Ectodermal cell (in vitro differentiated cells): ENCODE data around the gene C12orf75.

ENCODE experiments used
- H3K27ac ChIP-seq: 2 replicates; pipeline ENCODE4 v1.7.0; 2013; ENCODE audit warnings: mild to moderate bottlenecking, low read depth, low read length; ENCODE audit not compliant: insufficient read depth, poor library complexity, severe bottlenecking
- H3K27me3 ChIP-seq: 2 replicates; pipeline ENCODE4 v1.7.0; 2013; ENCODE audit warnings: mild to moderate bottlenecking, low read length; ENCODE audit not compliant: insufficient read depth, control insufficient read depth, poor library complexity, severe bottlenecking
- H3K36me3 ChIP-seq: one replicate; pipeline ENCODE4 v1.7.0; 2013; ENCODE audit warnings: low read length; ENCODE audit not compliant: control insufficient read depth, insufficient read depth
- H3K4me1 ChIP-seq: one replicate; pipeline ENCODE4 v1.7.0; 2013; ENCODE audit warnings: low read length; ENCODE audit not compliant: control insufficient read depth, insufficient read depth
- H3K4me3 ChIP-seq: 2 replicates; pipeline ENCODE4 v1.7.0; 2013; ENCODE audit warnings: low read depth, low read length, control low read depth; ENCODE audit not compliant: insufficient read depth
- H3K9me3 ChIP-seq: 2 replicates; pipeline ENCODE4 v1.7.0; 2013; ENCODE audit warnings: mild to moderate bottlenecking, low read length, moderate library complexity; ENCODE audit not compliant: control insufficient read depth
- WGBS, 2 experiments: methylation state at CpG; one replicate each; pipeline ENCODE4 v1.1.7; 2013; ENCODE audit warnings: missing lambda C conversion rate in 2 of 2; 5-methylcytosine and 5-hydroxymethylcytosine counted together

Gene C12orf75

GRCh38 chr12:105363890-105364289 is 33.4 kb downstream of the C12orf75 start:
- H3K27me3 ChIP-seq, result no peaks in the 10 kb centered on the region
- WGBS, 2 experiments, result 93 to 96% methylated on average over 3 of the region's 3 CpGs
- H3K36me3 ChIP-seq, result no peaks in the 10 kb centered on the region

GRCh38 chr12:105365231-105365630 is 34.7 kb downstream of the C12orf75 start:
- no peaks in the 10 kb centered on the region for H3K36me3 ChIP-seq
- no peaks in the 10 kb centered on the region for H3K27me3 ChIP-seq
- no peak overlapping the region for H3K4me3 ChIP-seq
- no peak overlapping the region for H3K27ac ChIP-seq
- no peaks in the 10 kb centered on the region for H3K9me3 ChIP-seq
- no peaks in the 10 kb centered on the region for H3K4me1 ChIP-seq
- WGBS, 2 experiments, result 94 to 95% methylated on average over 3 of the region's 3 CpGs

More at GRCh38 chr12:105363890-105364289, 33.4 kb downstream of the C12orf75 start:
- Histone ChIP-seq H3K9me3 (no peaks in the 10 kb centered on the region), H3K4me1 (no peaks in the 10 kb centered on the region), H3K4me3 (no peak overlapping the region), H3K27ac (no peak overlapping the region)

- no peaks in the 10 kb centered on the region for H3K36me3 ChIP-seq
- no peaks in the 10 kb centered on the region for H3K9me3 ChIP-seq
- no peaks in the 10 kb centered on the region for H3K27me3 ChIP-seq
- WGBS, 2 experiments, result 62 to 63% methylated on average over 6 of the region's 6 CpGs
- H3K4me1 ChIP-seq, result no peaks in the 10 kb centered on the region
- no peak overlapping the region for H3K4me3 ChIP-seq
- H3K27ac ChIP-seq, result no peak overlapping the region
Measured at GRCh38 chr12:105368047-105368646, 37.7 kb downstream of the C12orf75 start.

- no peaks in the 10 kb centered on the region for H3K9me3 ChIP-seq
- no peak overlapping the region for H3K27ac ChIP-seq
- WGBS, 2 experiments, result 61% methylated on average over 3 of the region's 3 CpGs
- H3K36me3 ChIP-seq, result no peaks in the 10 kb centered on the region
- H3K4me1 ChIP-seq, result no peaks in the 10 kb centered on the region
- no peaks in the 10 kb centered on the region for H3K27me3 ChIP-seq
- no peak overlapping the region for H3K4me3 ChIP-seq
Measured at GRCh38 chr12:105369014-105369413, 38.5 kb downstream of the C12orf75 start.

- Histone ChIP-seq H3K27me3 (no peaks in the 10 kb centered on the region), H3K4me3 (no peak overlapping the region), H3K9me3 (no peaks in the 10 kb centered on the region), H3K36me3 (no peaks in the 10 kb centered on the region), H3K4me1 (no peaks in the 10 kb centered on the region), H3K27ac (no peak overlapping the region)
- 100% methylated on average over 1 of the region's 1 CpG for WGBS, 2 experiments
Measured at GRCh38 chr12:105374303-105374702, 43.8 kb downstream of the C12orf75 start.

- Histone ChIP-seq H3K4me3 (no peak overlapping the region), H3K9me3 (no peaks in the 10 kb centered on the region), H3K36me3 (no peaks in the 10 kb centered on the region), H3K27ac (no peak overlapping the region), H3K27me3 (no peaks in the 10 kb centered on the region), H3K4me1 (no peaks in the 10 kb centered on the region)
- 91 to 93% methylated on average over 4 of the region's 4 CpGs for WGBS, 2 experiments
Measured at GRCh38 chr12:105377077-105377476, 46.6 kb downstream of the C12orf75 start.

GRCh38 chr12:105378911-105379310 is 48.4 kb downstream of the C12orf75 start:
- WGBS, 2 experiments, result 84 to 87% methylated on average over 7 of the region's 7 CpGs
- Histone ChIP-seq H3K27ac (no peak overlapping the region), H3K36me3 (no peaks in the 10 kb centered on the region), H3K4me3 (no peak overlapping the region), H3K4me1 (no peaks in the 10 kb centered on the region), H3K27me3 (no peaks in the 10 kb centered on the region), H3K9me3 (no peaks in the 10 kb centered on the region)

GRCh38 chr12:105382771-105383622 is 52.5 kb downstream of the C12orf75 start:
- Histone ChIP-seq H3K4me1 (no peaks in the 10 kb centered on the region), H3K27me3 (no peaks in the 10 kb centered on the region), H3K27ac (no peak overlapping the region), H3K4me3 (no peak overlapping the region), H3K9me3 (no peaks in the 10 kb centered on the region), H3K36me3 (no peaks in the 10 kb centered on the region)
- WGBS, 2 experiments, result 43 to 47% methylated on average over 17 of the region's 18 CpGs

- no peaks in the 10 kb centered on the region for H3K4me1 ChIP-seq
- 96 to 97% methylated on average over 5 to 6 of the region's 6 CpGs for WGBS, 2 experiments
- no peak overlapping the region for H3K4me3 ChIP-seq
- H3K27me3 ChIP-seq, result no peaks in the 10 kb centered on the region
- no peak overlapping the region for H3K27ac ChIP-seq
- H3K9me3 ChIP-seq, result no peaks in the 10 kb centered on the region
- no peaks in the 10 kb centered on the region for H3K36me3 ChIP-seq
Measured at GRCh38 chr12:105384220-105384619, 53.7 kb downstream of the C12orf75 start.

- no peaks in the 10 kb centered on the region for H3K4me1 ChIP-seq
- no peaks in the 10 kb centered on the region for H3K9me3 ChIP-seq
- WGBS, 2 experiments, result 93 to 96% methylated on average over 6 of the region's 6 CpGs
- no peaks in the 10 kb centered on the region for H3K36me3 ChIP-seq
- no peak overlapping the region for H3K27ac ChIP-seq
- no peak overlapping the region for H3K4me3 ChIP-seq
- no peaks in the 10 kb centered on the region for H3K27me3 ChIP-seq
Measured at GRCh38 chr12:105384916-105385535, 54.5 kb downstream of the C12orf75 start.
